T-cell (primary cell): ENCODE results near the gene AFP. TPM values are rescaled to one million over a fixed set of nuclear protein-coding genes. Genes with fewer than 3 reads are reported as not detected.

ENCODE experiments used
- ATAC-seq, 4 experiments: fragments of 200-7000 bp in 3 of 4; fragments of 150-1000 bp in 1 of 4; cut with Tn5 transposase; replicated peaks in 1 of 4; 1 replicate in 3 of 4; 2 replicates in 1 of 4; pipeline ENCODE4 v1.10.0; 2021; ENCODE audit warnings: moderate library complexity in 3 of 4, mild to moderate bottlenecking in 2 of 4, moderate number of reproducible peaks in 1 of 4
- CTCF ChIA-PET, 2 donors: fragments of 300-600 bp; sonication (Branson Sonifier 250); formaldehyde crosslinking; loops; one replicate each; lab custom pipeline; 2022; ENCODE audit warnings: antibody characterized with exemption in 2 of 2; lab: Charles Lee
- POLR2A ChIA-PET, 2 donors: fragments of 300-600 bp; sonication (Branson Sonifier 250); formaldehyde crosslinking; loops; one replicate each; lab custom pipeline; 2022; ENCODE audit warnings: antibody characterized with exemption in 2 of 2; lab: Charles Lee
- DNase-seq, 35 experiments: peaks; one replicate each; pipeline versions ENCODE4 v3.0.0 to v3.0.0-alpha.2; 2013 to 2023
- H3K27ac ChIP-seq: one replicate; pipeline ENCODE4 v1.5.1; 2013; ENCODE audit warnings: low read length
- H3K27me3 ChIP-seq, 2 experiments: replicated peaks in 1 of 2; 1 replicate in 1 of 2; 2 replicates in 1 of 2; pipeline versions ENCODE4 v1.6.1 to v1.7.0; 2013; ENCODE audit warnings: low read length in 1 of 2, mixed read lengths in 1 of 2; ENCODE audit not compliant: control insufficient read depth in 2 of 2, insufficient read depth in 2 of 2; ENCODE audit errors: extremely low read depth in 1 of 2
- H3K36me3 ChIP-seq, 2 donors: 1 replicate in 1 of 2; 2 replicates in 1 of 2; pipeline versions ENCODE4 v1.6.1 to v1.7.0; 2013; ENCODE audit warnings: low read length in 1 of 2; ENCODE audit not compliant: control insufficient read depth in 2 of 2, insufficient read depth in 1 of 2; ENCODE audit errors: extremely low read depth in 1 of 2
- H3K4me1 ChIP-seq, 2 experiments: 1 replicate in 1 of 2; 2 replicates in 1 of 2; pipeline versions ENCODE4 v1.6.1 to v1.7.0; 2013; ENCODE audit warnings: low read length in 2 of 2, mixed read lengths in 1 of 2; ENCODE audit not compliant: insufficient read depth in 2 of 2, control insufficient read depth in 1 of 2; ENCODE audit errors: extremely low read depth in 1 of 2
- H3K4me3 ChIP-seq, 2 donors: 1 replicate in 1 of 2; 2 replicates in 1 of 2; pipeline versions ENCODE4 v1.5.1 to v1.7.0; 2013; ENCODE audit warnings: mild to moderate bottlenecking in 2 of 2, low read length in 1 of 2, moderate library complexity in 1 of 2; ENCODE audit not compliant: control insufficient read depth in 1 of 2; ENCODE audit errors: extremely low read depth in 1 of 2
- H3K9me3 ChIP-seq: 2 replicates; pipeline ENCODE4 v1.7.0; 2013
- H3K27ac Mint-ChIP-seq, 2 donors: one replicate each; pipeline ENCODE4 v1.8.0; 2020 to 2021; ENCODE audit warnings: mild to moderate bottlenecking in 2 of 2, mixed read lengths in 2 of 2
- H3K27me3 Mint-ChIP-seq, 2 donors: one replicate each; pipeline ENCODE4 v1.8.0; 2021 to 2022; ENCODE audit warnings: mixed read lengths in 2 of 2
- H3K36me3 Mint-ChIP-seq: one replicate; pipeline ENCODE4 v1.8.0; 2021; ENCODE audit warnings: mixed read lengths
- H3K4me1 Mint-ChIP-seq, 3 donors: one replicate each; pipeline ENCODE4 v1.8.0; 2020 to 2022; ENCODE audit warnings: mixed read lengths in 3 of 3, mild to moderate bottlenecking in 1 of 3
- H3K4me3 Mint-ChIP-seq, 3 donors: one replicate each; pipeline ENCODE4 v1.8.0; 2020 to 2022; ENCODE audit warnings: mild to moderate bottlenecking in 3 of 3, mixed read lengths in 3 of 3, moderate library complexity in 3 of 3
- H3K9me3 Mint-ChIP-seq, 3 donors: one replicate each; pipeline ENCODE4 v1.8.0; 2020 to 2022; ENCODE audit warnings: mixed read lengths in 3 of 3
- WGBS: methylation state at CpG from one replicate; pipeline ENCODE4 v1.1.5; 2013; ENCODE audit warnings: missing lambda C conversion rate; ENCODE audit not compliant: insufficient coverage; 5-methylcytosine and 5-hydroxymethylcytosine counted together
- total RNA-seq, 35 experiments: library from RNA in 6 of 35; stranded (reverse) in 6 of 35; fragments of 120-200 nt in 1 of 35; gene quantifications; one replicate each; pipeline versions ENCODE4 v1.2.1 to v1.2.4 and lab custom pipeline; 2013 to 2026

The AFP gene
- total RNA-seq, 5 donors from 2014 or later (not counting 1 experiment from before 2014, with no cell fraction given), result 1.6 to 3.6 (median 2.5) TPM; not detected in 2

- no peak overlapping the region for H3K27ac Mint-ChIP-seq
- CTCF ChIA-PET, result no interaction called here
- Histone ChIP-seq H3K9me3 (no peaks in the 10 kb centered on the region), H3K27me3 (no peaks in the 10 kb centered on the region), H3K36me3 (no peaks in the 10 kb centered on the region), H3K27ac (no peak overlapping the region), H3K4me3 (no peak overlapping the region), H3K4me1 (no peaks in the 10 kb centered on the region)
- H3K4me1 Mint-ChIP-seq, result no peaks in the 10 kb centered on the region
- H3K9me3 Mint-ChIP-seq, result no peaks in the 10 kb centered on the region
- no peak overlapping the region for H3K4me3 Mint-ChIP-seq
- H3K27me3 Mint-ChIP-seq, result peaks cover 0 to 3% of the 10 kb centered on the region in 2 donors
- DNase-seq (no peak), ATAC-seq (no peak)
- POLR2A ChIA-PET, result no interaction called here
- no peaks in the 10 kb centered on the region for H3K36me3 Mint-ChIP-seq
These were observed 12.8 kb upstream of the AFP start for GRCh38 chr4:73423184-73423583.

GRCh38 chr4:73426666-73427065, 9.4 kb upstream of the AFP start:
- CTCF ChIA-PET, result no interaction called here
- Histone ChIP-seq H3K9me3 (no peaks in the 10 kb centered on the region), H3K27ac (no peak overlapping the region), H3K4me3 (no peak overlapping the region), H3K4me1 (no peaks in the 10 kb centered on the region), H3K36me3 (no peaks in the 10 kb centered on the region), H3K27me3 (no peaks in the 10 kb centered on the region)
- H3K9me3 Mint-ChIP-seq, result no peaks in the 10 kb centered on the region
- no peak for DNase-seq
- H3K4me3 Mint-ChIP-seq, result no peak overlapping the region
- H3K27ac Mint-ChIP-seq, result no peak overlapping the region
- POLR2A ChIA-PET, result no interaction called here
- H3K36me3 Mint-ChIP-seq, result no peaks in the 10 kb centered on the region
- no peak for ATAC-seq
- no peaks in the 10 kb centered on the region for H3K27me3 Mint-ChIP-seq
- no peaks in the 10 kb centered on the region for H3K4me1 Mint-ChIP-seq
- WGBS, result no CpG with 5 or more reads among the region's 3 CpGs

DNA sequence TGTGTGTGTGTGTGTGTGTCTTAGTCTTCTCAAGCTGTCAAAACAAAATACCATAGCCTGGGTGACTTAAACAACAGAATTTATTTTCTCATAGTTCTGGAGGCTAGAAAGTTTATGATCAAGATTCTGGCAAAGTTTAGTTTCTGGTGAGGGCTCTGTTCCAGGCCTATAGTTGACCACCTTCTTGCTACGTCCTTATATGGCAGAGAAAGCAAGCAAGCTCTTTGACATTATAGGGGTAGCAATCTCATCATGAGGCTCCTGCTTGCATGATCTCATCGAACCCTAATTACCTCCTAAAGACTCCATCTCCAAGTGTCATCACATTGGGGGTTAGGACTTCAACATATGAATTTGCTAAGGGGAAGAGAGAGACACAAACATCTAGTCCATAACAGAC, 6.9 kb upstream of the AFP start:
- Histone ChIP-seq H3K36me3 (no peaks in the 10 kb centered on the region), H3K27ac (no peak overlapping the region), H3K27me3 (no peaks in the 10 kb centered on the region), H3K4me3 (no peak overlapping the region), H3K9me3 (no peaks in the 10 kb centered on the region), H3K4me1 (no peaks in the 10 kb centered on the region)
- no peaks in the 10 kb centered on the region for H3K4me1 Mint-ChIP-seq
- no peaks in the 10 kb centered on the region for H3K27me3 Mint-ChIP-seq
- DNase-seq, result no peak
- H3K9me3 Mint-ChIP-seq, result no peaks in the 10 kb centered on the region
- ChIA-PET POLR2A (no interaction called here), CTCF (no interaction called here)
- no peak overlapping the region for H3K27ac Mint-ChIP-seq
- no peak for ATAC-seq
- no peak overlapping the region for H3K4me3 Mint-ChIP-seq
- no CpG with 5 or more reads among the region's 2 CpGs for WGBS
- no peaks in the 10 kb centered on the region for H3K36me3 Mint-ChIP-seq

DNA sequence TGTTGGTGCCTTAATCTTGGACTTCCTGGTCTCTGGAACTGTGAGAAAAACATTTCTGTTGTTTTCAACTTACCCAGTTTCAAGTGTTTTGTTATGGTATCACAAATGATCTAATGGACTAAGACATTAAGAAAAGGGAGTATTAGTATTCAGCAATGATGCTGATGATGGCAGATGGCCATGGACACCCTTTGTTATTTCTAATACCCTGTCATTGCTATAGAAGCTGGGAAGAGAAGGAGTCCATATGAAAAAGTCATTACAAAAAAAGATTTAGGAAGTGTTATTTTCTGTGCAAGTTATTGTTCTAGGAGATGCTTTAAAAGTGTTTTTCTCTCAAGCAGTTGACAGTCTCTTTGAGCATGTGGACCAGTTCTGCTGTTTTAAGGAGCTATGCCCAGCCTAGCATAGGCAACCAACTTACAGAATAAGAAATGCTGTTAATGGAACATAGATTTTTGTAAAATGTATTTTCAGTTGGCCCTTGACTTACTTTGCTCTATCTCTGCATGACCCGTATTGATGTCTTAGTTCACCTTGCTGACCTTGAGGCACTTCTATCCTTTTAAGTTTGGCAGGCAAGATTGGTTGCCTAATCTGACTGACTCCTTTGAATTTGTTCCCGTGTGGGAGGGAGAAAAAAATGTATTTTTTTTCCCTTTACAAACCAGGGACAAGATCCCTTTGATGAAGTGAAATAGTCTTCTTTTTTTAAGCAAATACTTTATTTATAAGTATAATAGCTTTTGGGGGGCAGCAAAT, 6.0 kb upstream of the AFP start:
- no peak overlapping the region for H3K27ac ChIP-seq
- H3K36me3 ChIP-seq, result no peaks in the 10 kb centered on the region
- no peaks in the 10 kb centered on the region for H3K9me3 Mint-ChIP-seq
- no peak overlapping the region for H3K27ac Mint-ChIP-seq
- no CpG with 5 or more reads among the region's 2 CpGs for WGBS
- DNase-seq (no peak), ATAC-seq (no peak)
- no peaks in the 10 kb centered on the region for H3K9me3 ChIP-seq
- no peaks in the 10 kb centered on the region for H3K27me3 Mint-ChIP-seq
- no peaks in the 10 kb centered on the region for H3K27me3 ChIP-seq
- H3K4me3 Mint-ChIP-seq, result no peak overlapping the region
- no peaks in the 10 kb centered on the region for H3K36me3 Mint-ChIP-seq
- ChIA-PET CTCF (no interaction called here), POLR2A (no interaction called here)
- H3K4me1 ChIP-seq, result no peaks in the 10 kb centered on the region
- H3K4me3 ChIP-seq, result no peak overlapping the region
- no peaks in the 10 kb centered on the region for H3K4me1 Mint-ChIP-seq

DNA sequence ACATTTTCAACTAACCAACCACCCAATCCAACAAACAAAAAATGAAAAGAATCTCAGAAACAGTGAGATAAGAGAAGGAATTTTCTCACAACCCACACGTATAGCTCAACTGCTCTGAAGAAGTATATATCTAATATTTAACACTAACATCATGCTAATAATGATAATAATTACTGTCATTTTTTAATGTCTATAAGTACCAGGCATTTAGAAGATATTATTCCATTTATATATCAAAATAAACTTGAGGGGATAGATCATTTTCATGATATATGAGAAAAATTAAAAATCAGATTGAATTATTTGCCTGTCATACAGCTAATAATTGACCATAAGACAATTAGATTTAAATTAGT, 4.2 kb upstream of the AFP start:
- no peaks in the 10 kb centered on the region for H3K36me3 Mint-ChIP-seq

DNA sequence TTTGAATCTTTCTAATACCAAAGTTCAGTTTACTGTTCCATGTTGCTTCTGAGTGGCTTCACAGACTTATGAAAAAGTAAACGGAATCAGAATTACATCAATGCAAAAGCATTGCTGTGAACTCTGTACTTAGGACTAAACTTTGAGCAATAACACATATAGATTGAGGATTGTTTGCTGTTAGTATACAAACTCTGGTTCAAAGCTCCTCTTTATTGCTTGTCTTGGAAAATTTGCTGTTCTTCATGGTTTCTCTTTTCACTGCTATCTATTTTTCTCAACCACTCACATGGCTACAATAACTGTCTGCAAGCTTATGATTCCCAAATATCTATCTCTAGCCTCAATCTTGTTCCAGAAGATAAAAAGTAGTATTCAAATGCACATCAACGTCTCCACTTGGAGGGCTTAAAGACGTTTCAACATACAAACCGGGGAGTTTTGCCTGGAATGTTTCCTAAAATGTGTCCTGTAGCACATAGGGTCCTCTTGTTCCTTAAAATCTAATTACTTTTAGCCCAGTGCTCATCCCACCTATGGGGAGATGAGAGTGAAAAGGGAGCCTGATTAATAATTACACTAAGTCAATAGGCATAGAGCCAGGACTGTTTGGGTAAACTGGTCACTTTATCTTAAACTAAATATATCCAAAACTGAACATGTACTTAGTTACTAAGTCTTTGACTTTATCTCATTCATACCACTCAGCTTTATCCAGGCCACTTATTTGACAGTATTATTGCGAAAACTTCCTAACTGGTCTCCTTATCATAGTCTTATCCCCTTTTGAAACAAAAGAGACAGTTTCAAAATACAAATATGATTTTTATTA, 3.6 kb upstream of the AFP start:
- ChIA-PET POLR2A (interaction anchor here in 1 of 2 donors (0.6 kb wide), 1 partner anchor 85 kb away, joined by 3 read pairs; no protein-coding TSS in a partner anchor), CTCF (interaction anchor here (0.5 to 2.2 kb wide), 4 partner anchors 14 to 29 kb away, joined by 3 to 6 read pairs (median 5); no protein-coding TSS in a partner anchor)
- 72% methylated on average over 2 of the region's 5 CpGs for WGBS
- no peaks in the 10 kb centered on the region for H3K9me3 Mint-ChIP-seq
- Histone ChIP-seq H3K27ac (no peak overlapping the region), H3K9me3 (no peaks in the 10 kb centered on the region), H3K4me3 (no peak overlapping the region), H3K36me3 (no peaks in the 10 kb centered on the region), H3K4me1 (no peaks in the 10 kb centered on the region), H3K27me3 (no peaks in the 10 kb centered on the region)
- H3K27ac Mint-ChIP-seq, result no peak overlapping the region
- H3K4me3 Mint-ChIP-seq, result no peak overlapping the region
- DNase-seq (no peak), ATAC-seq (no peak)
- H3K4me1 Mint-ChIP-seq, result no peaks in the 10 kb centered on the region
- no peaks in the 10 kb centered on the region for H3K36me3 Mint-ChIP-seq
- H3K27me3 Mint-ChIP-seq, result peaks cover 3 to 4% of the 10 kb centered on the region in 2 donors

More for the DNA sequence above, 4.2 kb upstream of the AFP start:
- ChIA-PET POLR2A (no interaction called here), CTCF (no interaction called here)
- WGBS, result no CpG with 5 or more reads among the region's 1 CpG
- no peaks in the 10 kb centered on the region for H3K36me3 ChIP-seq
- no peak for DNase-seq
- H3K27ac ChIP-seq, result no peak overlapping the region
- Mint-ChIP-seq H3K4me1 (no peaks in the 10 kb centered on the region), H3K4me3 (no peak overlapping the region), H3K9me3 (no peaks in the 10 kb centered on the region), H3K27me3 (peaks cover under 1 to 3% of the 10 kb centered on the region in 2 donors), H3K27ac (no peak overlapping the region)
- H3K4me3 ChIP-seq, result no peak overlapping the region
- no peaks in the 10 kb centered on the region for H3K27me3 ChIP-seq
- H3K4me1 ChIP-seq, result no peaks in the 10 kb centered on the region
- no peak for ATAC-seq
- no peaks in the 10 kb centered on the region for H3K9me3 ChIP-seq
